CD4-positive, alpha-beta T cell (primary cell): ENCODE results near the gene RIMS3. TPM values are rescaled to one million over a fixed set of nuclear protein-coding genes. Genes with fewer than 3 reads are reported as not detected.

Source experiments
- ATAC-seq: fragments of 200-7000 bp; cut with Tn5 transposase; one replicate; pipeline ENCODE4 v1.10.0; 2022; ENCODE audit warnings: mild to moderate bottlenecking; ENCODE audit not compliant: poor library complexity
- CTCF ChIA-PET: fragments of 350-600 bp; sonication (Branson Sonifier 250); formaldehyde crosslinking; loops from one replicate; lab custom pipeline; 2021; ENCODE audit warnings: antibody characterized with exemption, inconsistent platforms; lab: Charles Lee
- POLR2A ChIA-PET: fragments of 350-600 bp; sonication (Branson Sonifier 250); formaldehyde crosslinking; loops from one replicate; lab custom pipeline; 2021; ENCODE audit warnings: antibody characterized with exemption, inconsistent platforms; lab: Charles Lee
- DNase-seq, 14 experiments: peaks; one replicate each; pipeline ENCODE4 v3.0.0-alpha.2; 2013 to 2020; ENCODE audit warnings: mixed read lengths in 2 of 14
- H3K27ac ChIP-seq, 2 donors: one replicate each; pipeline versions ENCODE4 v1.5.1 to v1.7.0; 2013; ENCODE audit warnings: low read length in 2 of 2, low read depth in 1 of 2, mild to moderate bottlenecking in 1 of 2
- H3K27me3 ChIP-seq, 2 experiments: 1 replicate in 1 of 2; 2 replicates in 1 of 2; pipeline versions ENCODE4 v1.6.1 to v1.7.0; 2013; ENCODE audit warnings: low read length in 2 of 2, control low read depth in 1 of 2, mild to moderate bottlenecking in 1 of 2, moderate library complexity in 1 of 2; ENCODE audit not compliant: insufficient read depth in 2 of 2, control insufficient read depth in 1 of 2
- H3K36me3 ChIP-seq: one replicate; pipeline ENCODE4 v1.6.1; 2013; ENCODE audit warnings: low read length, control low read depth; ENCODE audit not compliant: insufficient read depth
- H3K4me1 ChIP-seq: one replicate; pipeline ENCODE4 v1.6.1; 2013; ENCODE audit warnings: low read length, control low read depth; ENCODE audit not compliant: insufficient read depth
- H3K4me3 ChIP-seq: one replicate; pipeline ENCODE4 v1.5.1; 2013; ENCODE audit warnings: mild to moderate bottlenecking, low read length, moderate library complexity
- H3K9me3 ChIP-seq, 2 experiments: 1 replicate in 1 of 2; 2 replicates in 1 of 2; pipeline versions ENCODE4 v1.6.1 to v1.7.0; 2013; ENCODE audit warnings: low read length in 2 of 2, mild to moderate bottlenecking in 2 of 2, control low read depth in 1 of 2, moderate library complexity in 1 of 2; ENCODE audit not compliant: control insufficient read depth in 1 of 2, insufficient read depth in 1 of 2
- H3K27ac Mint-ChIP-seq: one replicate; pipeline ENCODE4 v1.8.0; 2020; ENCODE audit warnings: mixed read lengths
- H3K27me3 Mint-ChIP-seq: one replicate; pipeline ENCODE4 v1.8.0; 2021; ENCODE audit warnings: mixed read lengths
- H3K36me3 Mint-ChIP-seq: one replicate; pipeline ENCODE4 v1.8.0; 2021; ENCODE audit warnings: low read depth, mixed read lengths
- H3K4me1 Mint-ChIP-seq: one replicate; pipeline ENCODE4 v1.8.0; 2021; ENCODE audit warnings: low read depth, mixed read lengths
- H3K4me3 Mint-ChIP-seq: one replicate; pipeline ENCODE4 v1.8.0; 2020; ENCODE audit warnings: mild to moderate bottlenecking, mixed read lengths
- H3K9me3 Mint-ChIP-seq: one replicate; pipeline ENCODE4 v1.8.0; 2020; ENCODE audit warnings: mixed read lengths
- CTCF ChIP-seq: fragments of 200-600 bp; IDR thresholded peaks from one replicate; pipeline ENCODE4 v1.8.0; 2022; ENCODE audit warnings: antibody characterized with exemption, mild to moderate bottlenecking
- intact Hi-C, 2 experiments: fragments of 100-400 bp; cut with DNase I in 1 of 2; cut with micrococcal nuclease in 1 of 2; formaldehyde crosslinking; loops; one replicate each; pipeline versions ENCODE4 v1.15.1 to v1.9.0; 2023 to 2025; cut with DNase I, micrococcal nuclease
- total RNA-seq, 174 experiments: library from RNA in 2 of 174; stranded (reverse) in 2 of 174; gene quantifications; one replicate each; pipeline ENCODE4 v1.2.3 and lab custom pipeline; 2021 to 2026

The RIMS3 gene
- total RNA-seq, 2 experiments from 2014 or later, result 0.99 to 1.1 TPM

- no peaks in the 10 kb centered on the region for H3K27me3 ChIP-seq
- peaks cover 4% of the 10 kb centered on the region for H3K4me1 ChIP-seq
- no peak for TF ChIP-seq CTCF
- H3K4me3 Mint-ChIP-seq, result no peak overlapping the region
- no peaks in the 10 kb centered on the region for H3K9me3 Mint-ChIP-seq
- no peak overlapping the region for H3K4me3 ChIP-seq
- peaks cover 8% of the 10 kb centered on the region for H3K4me1 Mint-ChIP-seq
- ATAC-seq, result no peak
- H3K36me3 ChIP-seq, result no peaks in the 10 kb centered on the region
- H3K27ac Mint-ChIP-seq, result no peak overlapping the region
- H3K27me3 Mint-ChIP-seq, result peaks cover 3% of the 10 kb centered on the region
- no peaks in the 10 kb centered on the region for H3K9me3 ChIP-seq
- intact Hi-C loops, result no loop called here
- DNase-seq, result no peak
- ChIA-PET CTCF (no interaction called here), POLR2A (no interaction called here)
- no peak overlapping the region for H3K27ac ChIP-seq
- no peaks in the 10 kb centered on the region for H3K36me3 Mint-ChIP-seq
Observed at GRCh38 chr1:40659649-40659947, 5.9 kb downstream of the RIMS3 start.

- no peaks in the 10 kb centered on the region for H3K36me3 ChIP-seq
- H3K4me1 Mint-ChIP-seq, result peaks cover 8% of the 10 kb centered on the region
- ChIA-PET POLR2A (no interaction called here), CTCF (no interaction called here)
- H3K9me3 Mint-ChIP-seq, result no peaks in the 10 kb centered on the region
- H3K27me3 ChIP-seq, result no peaks in the 10 kb centered on the region
- ATAC-seq, result no peak
- TF ChIP-seq CTCF, result no peak
- intact Hi-C loops, result no loop called here
- DNase-seq, result no peak
- no peaks in the 10 kb centered on the region for H3K9me3 ChIP-seq
- H3K36me3 Mint-ChIP-seq, result no peaks in the 10 kb centered on the region
- H3K27ac ChIP-seq, result no peak overlapping the region
- peaks cover 7% of the 10 kb centered on the region for H3K27me3 Mint-ChIP-seq
- H3K27ac Mint-ChIP-seq, result no peak overlapping the region
- H3K4me1 ChIP-seq, result no peaks in the 10 kb centered on the region
- no peak overlapping the region for H3K4me3 Mint-ChIP-seq
- H3K4me3 ChIP-seq, result no peak overlapping the region
Observed at GRCh38 chr1:40658751-40659648, 6.5 kb downstream of the RIMS3 start.

DNA sequence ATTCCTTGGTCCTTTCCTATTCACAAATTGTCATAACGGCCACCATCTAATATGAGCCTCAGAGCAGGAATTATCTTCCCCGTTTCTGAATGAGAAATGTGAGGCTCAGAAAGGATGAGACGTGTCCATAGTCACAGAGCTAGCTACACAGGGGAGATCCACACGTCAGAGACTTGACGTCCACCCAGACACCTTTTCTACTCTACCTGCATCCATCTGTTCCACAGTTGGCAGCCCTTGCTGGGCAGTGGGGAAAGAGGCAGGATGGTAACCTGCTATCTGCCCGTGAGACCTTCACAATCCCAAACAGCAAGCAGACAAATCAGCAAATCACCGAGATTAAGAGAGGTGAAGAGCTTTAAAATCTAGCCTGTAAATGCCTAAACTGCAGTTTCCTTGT, 8.4 kb downstream of the RIMS3 start:
- intact Hi-C loops, result no loop called here
- TF ChIP-seq CTCF, result no peak
- Histone ChIP-seq H3K27me3 (no peaks in the 10 kb centered on the region), H3K27ac (no peak overlapping the region), H3K4me1 (no peaks in the 10 kb centered on the region), H3K36me3 (no peaks in the 10 kb centered on the region), H3K4me3 (no peak overlapping the region), H3K9me3 (no peaks in the 10 kb centered on the region)
- Mint-ChIP-seq H3K27me3 (peaks cover 7% of the 10 kb centered on the region), H3K9me3 (no peaks in the 10 kb centered on the region), H3K4me3 (no peak overlapping the region), H3K4me1 (no peaks in the 10 kb centered on the region), H3K36me3 (no peaks in the 10 kb centered on the region), H3K27ac (no peak overlapping the region)
- ChIA-PET CTCF (no interaction called here), POLR2A (no interaction called here)
- ATAC-seq, result no peak
- no peak for DNase-seq
